HL-60 (cell line): ENCODE measurements around the gene KRT20.

Source experiments
- DNase-seq, 2 experiments: peaks; one replicate each; pipeline ENCODE4 v3.0.0-alpha.2; 2010 to 2020; ENCODE audit warnings: low read depth in 1 of 2, low spot score in 1 of 2
- H3K27ac ChIP-seq: fragments of 250-450 bp; sonication (Bioruptor Pico); replicated peaks from 2 replicates; pipeline ENCODE4 v1.5.1; 2020; ENCODE audit warnings: mild to moderate bottlenecking, moderate library complexity
- H3K27me3 ChIP-seq: fragments of 250-450 bp; sonication (Bioruptor Pico); 2 replicates; pipeline ENCODE4 v1.5.1; 2021; ENCODE audit warnings: mild to moderate bottlenecking, moderate library complexity; ENCODE audit not compliant: insufficient read depth, poor library complexity, severe bottlenecking
- H3K4me3 ChIP-seq: replicated peaks from 2 replicates; pipeline ENCODE4 v1.5.1; 2011; ENCODE audit warnings: mild to moderate bottlenecking, control low read depth, low read length; ENCODE audit not compliant: insufficient read depth
- CTCF ChIP-seq: IDR thresholded peaks from one replicate; pipeline ENCODE4 v1.5.1; 2011; ENCODE audit warnings: low read length, control low read depth, inconsistent platforms; ENCODE audit not compliant: insufficient read depth
- GABPA ChIP-seq: IDR thresholded peaks from 2 replicates; pipeline ENCODE4 v1.6.1; 2012; ENCODE audit warnings: low read depth
- POLR2AphosphoS5 ChIP-seq: IDR thresholded peaks from 2 replicates; pipeline ENCODE4 v1.6.1; 2012; ENCODE audit warnings: low read depth
- REST ChIP-seq: IDR thresholded peaks from 2 replicates; pipeline ENCODE4 v1.6.1; 2012; ENCODE audit warnings: low read depth; ENCODE audit not compliant: insufficient replicate concordance
- SPI1 ChIP-seq: IDR thresholded peaks from 2 replicates; pipeline ENCODE4 v1.6.1; 2012; ENCODE audit warnings: low read depth, mild to moderate bottlenecking, borderline replicate concordance

The KRT20 gene

GRCh38 chr17:40846515-40847144 is 38.4 kb downstream of the KRT20 start:
- H3K27ac ChIP-seq, result no peak overlapping the region
- H3K27me3 ChIP-seq, result peaks cover 6% of the 10 kb centered on the region
- DNase-seq, result no peak
- H3K4me3 ChIP-seq, result no peak overlapping the region
- no peak for TF ChIP-seq POLR2AphosphoS5
- TF ChIP-seq REST, result no peak
- TF ChIP-seq SPI1, result no peak
- TF ChIP-seq GABPA, result no peak
- TF ChIP-seq CTCF, result no peak

GRCh38 chr17:40844671-40845107 is 40.4 kb downstream of the KRT20 start:
- DNase-seq, result no peak
- Histone ChIP-seq H3K27me3 (peaks cover 6% of the 10 kb centered on the region), H3K4me3 (no peak overlapping the region), H3K27ac (no peak overlapping the region)
- TF ChIP-seq GABPA (no peak), SPI1 (no peak), REST (no peak), CTCF (no peak), POLR2AphosphoS5 (no peak)

- H3K4me3 ChIP-seq, result no peak overlapping the region
- H3K27me3 ChIP-seq, result no peaks in the 10 kb centered on the region
- DNase-seq, result no peak
- TF ChIP-seq CTCF (no peak), REST (no peak), GABPA (no peak), SPI1 (no peak), POLR2AphosphoS5 (no peak)
- no peak overlapping the region for H3K27ac ChIP-seq
Measured at GRCh38 chr17:40843242-40843641, 41.8 kb downstream of the KRT20 start.
